ENCODE measurements around the gene ADGRL2. TPM values are rescaled to one million over a fixed set of nuclear protein-coding genes. Genes with fewer than 3 reads are reported as not detected.

Gene ADGRL2
- polyA plus RNA-seq, 3 donors, result not detected

DNA sequence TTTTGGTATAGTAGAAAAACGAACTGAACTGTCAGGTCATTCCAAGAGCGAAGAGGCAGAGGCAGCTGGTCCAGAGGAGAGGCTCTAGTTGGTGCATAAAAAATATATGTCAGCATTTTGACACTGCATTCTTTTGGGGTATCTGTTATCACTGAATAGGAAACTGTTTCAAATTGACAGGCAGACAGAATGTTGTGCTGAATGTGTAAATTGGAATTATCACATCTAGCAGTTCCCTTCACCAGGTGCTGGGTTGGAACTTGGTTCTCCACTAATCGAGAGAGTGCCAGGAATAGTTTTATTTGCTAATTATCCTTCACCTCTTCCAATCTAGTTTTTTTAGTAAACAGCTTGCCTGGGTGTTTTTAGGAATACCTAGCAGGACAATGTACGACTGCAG is 52.2 kb downstream of the ADGRL2 start:
- no peak overlapping the region for H3K27ac Mint-ChIP-seq
- no peak for DNase-seq
- intact Hi-C loops (cut with micrococcal nuclease), result no loop called here
- H3K4me3 ChIP-seq (replicated peaks in 1 of 3; ENCODE audit: low read depth in 2 of 3, low read length in 3 of 3), result no peak overlapping the region
- H3K9me3 Mint-ChIP-seq, result no peaks in the 10 kb centered on the region
- H3K36me3 ChIP-seq (replicated peaks in 1 of 2; ENCODE audit: control insufficient read depth in 1 of 2, insufficient read depth in 2 of 2, low read length in 2 of 2), result no peaks in the 10 kb centered on the region
- H3K36me3 Mint-ChIP-seq, result no peaks in the 10 kb centered on the region
- H2AFZ ChIP-seq (ENCODE audit: insufficient read depth, low read depth, low read length, poor library complexity, severe bottlenecking), result no peak overlapping the region
- H3K27me3 Mint-ChIP-seq (ENCODE audit: low read depth in 3 of 3), result peaks cover 0 to 2% (median 0%) of the 10 kb centered on the region in 3 donors
- H4K20me1 ChIP-seq (ENCODE audit: insufficient read depth, low read length), result no peaks in the 10 kb centered on the region
- no peak overlapping the region for H3K4me2 ChIP-seq (replicated peaks; ENCODE audit: extremely low read depth, low read length, poor library complexity, severe bottlenecking)
- TF ChIP-seq, protein P1, sequence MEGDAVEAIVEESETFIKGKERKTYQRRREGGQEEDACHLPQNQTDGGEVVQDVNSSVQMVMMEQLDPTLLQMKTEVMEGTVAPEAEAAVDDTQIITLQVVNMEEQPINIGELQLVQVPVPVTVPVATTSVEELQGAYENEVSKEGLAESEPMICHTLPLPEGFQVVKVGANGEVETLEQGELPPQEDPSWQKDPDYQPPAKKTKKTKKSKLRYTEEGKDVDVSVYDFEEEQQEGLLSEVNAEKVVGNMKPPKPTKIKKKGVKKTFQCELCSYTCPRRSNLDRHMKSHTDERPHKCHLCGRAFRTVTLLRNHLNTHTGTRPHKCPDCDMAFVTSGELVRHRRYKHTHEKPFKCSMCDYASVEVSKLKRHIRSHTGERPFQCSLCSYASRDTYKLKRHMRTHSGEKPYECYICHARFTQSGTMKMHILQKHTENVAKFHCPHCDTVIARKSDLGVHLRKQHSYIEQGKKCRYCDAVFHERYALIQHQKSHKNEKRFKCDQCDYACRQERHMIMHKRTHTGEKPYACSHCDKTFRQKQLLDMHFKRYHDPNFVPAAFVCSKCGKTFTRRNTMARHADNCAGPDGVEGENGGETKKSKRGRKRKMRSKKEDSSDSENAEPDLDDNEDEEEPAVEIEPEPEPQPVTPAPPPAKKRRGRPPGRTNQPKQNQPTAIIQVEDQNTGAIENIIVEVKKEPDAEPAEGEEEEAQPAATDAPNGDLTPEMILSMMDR (IDR thresholded peaks at IDR 0.05), result no peak
- no peak overlapping the region for H3K27ac ChIP-seq (ENCODE audit: low read depth in 1 of 2, low read length in 2 of 2)
- H3K4me1 ChIP-seq (ENCODE audit: control insufficient read depth in 1 of 2, insufficient read depth in 2 of 2, low read length in 2 of 2), result no peaks in the 10 kb centered on the region
- no peaks in the 10 kb centered on the region for H3K4me1 Mint-ChIP-seq
- 80% methylated on average over 1 of the region's 4 CpGs for WGBS (ENCODE audit: insufficient coverage)
- no peak overlapping the region for H3K9ac ChIP-seq (ENCODE audit: insufficient read depth, low read length, poor library complexity, severe bottlenecking)
- no peaks in the 10 kb centered on the region for H3K27me3 ChIP-seq (ENCODE audit: control insufficient read depth in 2 of 2, insufficient read depth in 2 of 2, low read length in 2 of 2)
- H3K4me3 Mint-ChIP-seq, result no peak overlapping the region
- no peaks in the 10 kb centered on the region for H3K79me2 ChIP-seq (ENCODE audit: insufficient read depth, low read length)
- no peaks in the 10 kb centered on the region for H3K9me3 ChIP-seq (replicated peaks in 1 of 2; ENCODE audit: control insufficient read depth in 1 of 2, insufficient read depth in 1 of 2, low read length in 2 of 2)

DNA sequence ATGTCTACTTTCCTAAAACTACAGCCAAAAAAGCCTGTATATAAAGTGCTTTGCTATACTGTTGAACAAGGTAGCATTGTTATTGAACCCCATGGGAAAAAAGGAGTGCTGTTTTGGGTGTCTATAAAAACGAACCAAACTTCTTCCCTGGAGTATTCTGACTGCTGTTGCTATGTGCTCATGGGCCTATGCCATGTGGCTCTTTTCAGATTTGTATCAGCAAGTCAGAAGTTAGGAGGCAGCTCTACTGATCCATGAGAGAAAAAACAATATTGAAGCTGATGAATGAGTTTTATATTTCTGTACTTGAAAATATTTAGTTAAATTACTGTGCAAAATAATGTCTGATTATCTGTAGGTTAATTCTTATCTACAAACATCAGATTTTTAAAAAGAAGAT is 66.5 kb downstream of the ADGRL2 start:
- intact Hi-C loops (cut with micrococcal nuclease), result no loop called here
- TF ChIP-seq, protein P1 (IDR thresholded peaks at IDR 0.05), result no peak
- Histone ChIP-seq H2AFZ (ENCODE audit: insufficient read depth, low read depth, low read length, poor library complexity, severe bottlenecking) (no peak overlapping the region), H3K4me1 (ENCODE audit: control insufficient read depth in 1 of 2, insufficient read depth in 2 of 2, low read length in 2 of 2) (no peaks in the 10 kb centered on the region), H3K4me2 (replicated peaks; ENCODE audit: extremely low read depth, low read length, poor library complexity, severe bottlenecking) (no peak overlapping the region), H3K9me3 (replicated peaks in 1 of 2; ENCODE audit: control insufficient read depth in 1 of 2, insufficient read depth in 1 of 2, low read length in 2 of 2) (no peaks in the 10 kb centered on the region), H3K79me2 (ENCODE audit: insufficient read depth, low read length) (no peaks in the 10 kb centered on the region), H3K36me3 (replicated peaks in 1 of 2; ENCODE audit: control insufficient read depth in 1 of 2, insufficient read depth in 2 of 2, low read length in 2 of 2) (no peaks in the 10 kb centered on the region), H3K27ac (ENCODE audit: low read depth in 1 of 2, low read length in 2 of 2) (no peak overlapping the region), H3K9ac (ENCODE audit: insufficient read depth, low read length, poor library complexity, severe bottlenecking) (no peak overlapping the region), H4K20me1 (ENCODE audit: insufficient read depth, low read length) (no peaks in the 10 kb centered on the region), H3K27me3 (ENCODE audit: control insufficient read depth in 2 of 2, insufficient read depth in 2 of 2, low read length in 2 of 2) (no peaks in the 10 kb centered on the region), H3K4me3 (replicated peaks in 1 of 3; ENCODE audit: low read depth in 2 of 3, low read length in 3 of 3) (no peak overlapping the region)
- no peaks in the 10 kb centered on the region for H3K27me3 Mint-ChIP-seq (ENCODE audit: low read depth in 3 of 3)
- no peak for DNase-seq
- WGBS (ENCODE audit: insufficient coverage), result 40% methylated on average over 1 of the region's 1 CpG
- H3K27ac Mint-ChIP-seq, result no peak overlapping the region
- no peaks in the 10 kb centered on the region for H3K4me1 Mint-ChIP-seq
- no peaks in the 10 kb centered on the region for H3K36me3 Mint-ChIP-seq
- no peak overlapping the region for H3K4me3 Mint-ChIP-seq
- H3K9me3 Mint-ChIP-seq, result peaks cover 0 to 1% (median 0%) of the 10 kb centered on the region in 7 donors

Data from CD14-positive monocyte (primary cell).